GM12878 (cell line): ENCODE results near the gene PRDM7. TPM values are rescaled to one million over a fixed set of nuclear protein-coding genes. Genes with fewer than 3 reads are reported as not detected.

Source experiments
- ATAC-seq: fragments of 200-7000 bp; cut with Tn5 transposase; 3 replicates; pipeline ENCODE4 v1.9.1; 2020; ENCODE audit warnings: mild to moderate bottlenecking, moderate library complexity
- BruUV-seq: library from RNA; stranded (reverse); fragments of 400-500 nt; replicated peaks from 2 replicates; lab custom pipeline; 2021; lab: Mats Ljungman, UMichigan
- CTCF ChIA-PET: fragments of 300-600 bp; sonication (Branson Sonifier 250); formaldehyde crosslinking; extraction: SDS; loops from one replicate; lab custom pipeline; 2021; ENCODE audit warnings: inconsistent platforms; lab: Yijun Ruan, JAX
- POLR2A ChIA-PET: fragments of 350-600 bp; formaldehyde crosslinking; extraction: SDS; loops from one replicate; lab custom pipeline; 2021; ENCODE audit warnings: inconsistent platforms; lab: Charles Lee
- RAD21 ChIA-PET: fragments of 300-600 bp; sonication (Branson Sonifier 250); formaldehyde crosslinking; loops from one replicate; lab custom pipeline; 2023; ENCODE audit warnings: antibody characterized with exemption; ENCODE audit not compliant: unreplicated experiment; lab: Charles Lee
- SMC1A ChIA-PET: fragments of 300-600 bp; sonication (Branson Sonifier 250); formaldehyde crosslinking; loops from one replicate; lab custom pipeline; 2023; ENCODE audit not compliant: unreplicated experiment, uncharacterized antibody; lab: Charles Lee
- DNase-seq: peaks from one replicate; pipeline ENCODE4 v3.0.0-alpha.2; 2011; ENCODE audit warnings: low read depth, low spot score
- FAIRE-seq: peaks from 3 replicates; lab custom pipeline; 2011; peaks lifted over from hg19 to GRCh38; lab: Jason Lieb, UNC
- H2AFZ ChIP-seq: 2 replicates; pipeline ENCODE4 v1.6.0; 2011; ENCODE audit warnings: low read depth, low read length, control low read depth; ENCODE audit not compliant: control insufficient read depth
- H3K27ac ChIP-seq: 2 replicates; pipeline ENCODE4 v1.5.1; 2011; ENCODE audit warnings: control low read depth; ENCODE audit not compliant: control insufficient read depth, insufficient read depth
- H3K27me3 ChIP-seq, 2 experiments: replicated peaks in 1 of 2; 2 replicates each; pipeline versions ENCODE4 v1.6.0 to v1.6.1; 2011; ENCODE audit warnings: low read length in 1 of 2; ENCODE audit not compliant: control insufficient read depth in 2 of 2, insufficient read depth in 2 of 2
- H3K36me3 ChIP-seq, 2 experiments: 2 replicates each; pipeline ENCODE4 v1.5.1; 2011; ENCODE audit warnings: low read length in 1 of 2; ENCODE audit not compliant: control insufficient read depth in 2 of 2, insufficient read depth in 2 of 2
- H3K4me1 ChIP-seq: 2 replicates; pipeline ENCODE4 v1.6.1; 2011; ENCODE audit warnings: mild to moderate bottlenecking, low read length, moderate library complexity, mixed read lengths; ENCODE audit not compliant: control insufficient read depth, insufficient read depth
- H3K4me2 ChIP-seq: 2 replicates; pipeline ENCODE4 v1.6.0; 2011; ENCODE audit warnings: control low read depth; ENCODE audit not compliant: control insufficient read depth, insufficient read depth
- H3K4me3 ChIP-seq: fragments of 200-600 bp; sonication (generic); 2 replicates; pipeline ENCODE4 v1.5.1; 2016
- H3K79me2 ChIP-seq: 2 replicates; pipeline ENCODE4 v1.6.0; 2011; ENCODE audit warnings: low read length; ENCODE audit not compliant: control insufficient read depth, insufficient read depth
- H3K9ac ChIP-seq: 2 replicates; pipeline ENCODE4 v1.8.0; 2011; ENCODE audit warnings: low read length, control low read depth, mixed read lengths; ENCODE audit not compliant: control insufficient read depth, insufficient read depth
- H3K9me3 ChIP-seq: replicated peaks from 3 replicates; pipeline ENCODE4 v1.5.1; 2011; ENCODE audit warnings: mild to moderate bottlenecking, low read length; ENCODE audit not compliant: control insufficient read depth, insufficient read depth
- H4K20me1 ChIP-seq: 2 replicates; pipeline ENCODE4 v1.6.0; 2011; ENCODE audit not compliant: control insufficient read depth, insufficient read depth
- BACH1 ChIP-seq: fragments of 450-650 bp; IDR thresholded peaks from 2 replicates; pipeline ENCODE4 v1.6.1; 2017; ENCODE audit warnings: mild to moderate bottlenecking, borderline replicate concordance
- IRF4 ChIP-seq: IDR thresholded peaks from 2 replicates; pipeline ENCODE4 v1.6.1; 2011; ENCODE audit warnings: low read depth, low read length
- NFXL1 ChIP-seq: fragments of 450-650 bp; IDR thresholded peaks from 2 replicates; pipeline ENCODE4 v1.6.1; 2017; ENCODE audit warnings: antibody characterized with exemption, mild to moderate bottlenecking, borderline replicate concordance
- POLR2AphosphoS2 ChIP-seq: IDR thresholded peaks from 2 replicates; pipeline ENCODE4 v1.6.1; 2011; ENCODE audit warnings: low read depth, mild to moderate bottlenecking, low read length, improper control_type of control experiment, moderate library complexity
- SUPT20H ChIP-seq: IDR thresholded peaks from 2 replicates; pipeline ENCODE4 v1.6.1; 2011; ENCODE audit warnings: low read depth, mild to moderate bottlenecking, low read length, moderate library complexity, borderline replicate concordance; ENCODE audit not compliant: control insufficient read depth
- WGBS: methylation state at CpG from one replicate; pipeline ENCODE4 v1.1.6; 2016; ENCODE audit warnings: low lambda C conversion rate; ENCODE audit not compliant: insufficient replicate concordance, insufficient coverage; ENCODE audit errors: missing lambda C conversion rate; 5-methylcytosine and 5-hydroxymethylcytosine counted together
- in situ Hi-C: fragments of 300-500 bp; cut with MboI; formaldehyde crosslinking; loops from 9 replicates; pipeline ENCODE4 v1.14.3; 2018; ENCODE audit warnings: mixed read lengths
- intact Hi-C: fragments of 100-400 bp; cut with micrococcal nuclease; formaldehyde crosslinking; loops from one replicate; pipeline ENCODE4 v1.14.2; 2022; ENCODE audit not compliant: unreplicated experiment
- polyA plus RNA-seq, 11 experiments: library from polyadenylated mRNA; depleted of rRNA in 4 of 11; unstranded in 6 of 11; stranded (reverse) in 5 of 11; fragments of >200 nt; fragmentation: Nextera tagmentation in 4 of 11; fragmentation: Illumina TruSeq in 1 of 11; extraction: Ambion mirVana in 4 of 11; extraction: Trizol in 1 of 11; gene quantifications; 1 replicate in 1 of 11; 2 replicates in 10 of 11; pipeline versions ENCODE4 v1.2.1 to v1.2.3, GENCODE V29; 2011 to 2016; ENCODE audit warnings: inconsistent platforms in 2 of 11, missing spikeins in 2 of 11, low read depth in 1 of 11
- total RNA-seq, 4 experiments: library from RNA; depleted of rRNA in 3 of 4; stranded (reverse); fragments of >200 nt in 3 of 4; fragmentation: Illumina TruSeq in 1 of 4; extraction: Trizol in 1 of 4; gene quantifications; 2 replicates each; pipeline versions ENCODE4 v1.2.1 to v1.2.3, GENCODE V29; 2013 to 2021
- TF ChIP-seq, protein P1 (sequence below): fragments of 450-650 bp; IDR thresholded peaks from 2 replicates; pipeline ENCODE4 v1.6.1; 2016; ENCODE audit warnings: mild to moderate bottlenecking, moderate library complexity, borderline replicate concordance

The PRDM7 gene
- total and polyA plus RNA-seq, 10 of the 15 experiments (the other 5 are each of a cell fraction or from before 2014, with no cell fraction given) = not detected

DNA sequence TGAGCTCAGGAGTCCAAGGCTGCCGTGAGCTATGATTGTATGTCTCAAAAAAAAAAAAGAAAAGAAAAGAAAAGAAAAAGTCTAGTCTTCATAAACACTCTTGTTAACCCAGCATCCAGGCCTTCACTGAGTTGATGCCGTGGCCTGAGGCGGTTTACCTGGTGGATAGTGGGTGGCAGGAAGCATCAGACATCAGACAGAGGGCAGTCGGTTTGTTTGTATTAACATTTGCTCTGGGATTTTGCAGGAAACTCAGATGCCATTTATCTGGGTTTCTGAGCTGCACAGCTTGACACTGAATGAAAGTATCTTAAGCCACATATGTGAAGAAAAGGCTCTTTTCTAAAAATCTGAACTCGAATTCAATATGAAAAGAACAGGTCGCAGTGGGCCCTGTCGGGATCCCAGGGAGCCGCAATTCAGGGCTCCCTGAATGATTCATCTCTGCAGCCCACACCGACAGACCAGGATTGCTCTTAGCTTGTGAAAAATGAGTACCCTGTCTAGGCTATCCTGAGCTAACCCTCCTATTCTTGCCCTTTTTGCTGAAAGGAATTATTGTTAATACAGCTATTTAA lies 56.8 kb downstream of the PRDM7 start:
- ChIA-PET RAD21 (interaction anchor here (0.6 to 1.3 kb wide), 3 partner anchors 13 to 47 kb away, joined by 3 to 4 read pairs (median 3); no protein-coding TSS in a partner anchor), SMC1A (interaction anchor here (0.8 to 1.1 kb wide), 2 partner anchors 39 to 102 kb away, joined by 3 read pairs; no protein-coding TSS in a partner anchor), POLR2A (interaction anchor here (1.2 kb wide), 1 partner anchor 47 kb away, joined by 3 read pairs; no protein-coding TSS in a partner anchor), CTCF (interaction anchor here (0.6 to 1.8 kb wide), 11 partner anchors 9 to 314 kb away, joined by 3 to 6 read pairs (median 5); partner anchors contain the start of genes MC1R and TCF25)
- FAIRE-seq (no peak), ATAC-seq (no peak), DNase-seq (no peak)
- H2AFZ ChIP-seq = no peak overlapping the region
- no peaks in the 10 kb centered on the region for H3K79me2 ChIP-seq
- in situ Hi-C loops = no loop called here
- no peak overlapping the region for H3K4me3 ChIP-seq
- intact Hi-C loops = no loop called here
- no peaks in the 10 kb centered on the region for H3K4me1 ChIP-seq
- H3K27me3 ChIP-seq = peaks cover 5 to 7% of the 10 kb centered on the region in 2 experiments; a peak in 3 of 4 replicates
- TF ChIP-seq BACH1 = no peak
- no peak for TF ChIP-seq SUPT20H
- TF ChIP-seq, protein P1, sequence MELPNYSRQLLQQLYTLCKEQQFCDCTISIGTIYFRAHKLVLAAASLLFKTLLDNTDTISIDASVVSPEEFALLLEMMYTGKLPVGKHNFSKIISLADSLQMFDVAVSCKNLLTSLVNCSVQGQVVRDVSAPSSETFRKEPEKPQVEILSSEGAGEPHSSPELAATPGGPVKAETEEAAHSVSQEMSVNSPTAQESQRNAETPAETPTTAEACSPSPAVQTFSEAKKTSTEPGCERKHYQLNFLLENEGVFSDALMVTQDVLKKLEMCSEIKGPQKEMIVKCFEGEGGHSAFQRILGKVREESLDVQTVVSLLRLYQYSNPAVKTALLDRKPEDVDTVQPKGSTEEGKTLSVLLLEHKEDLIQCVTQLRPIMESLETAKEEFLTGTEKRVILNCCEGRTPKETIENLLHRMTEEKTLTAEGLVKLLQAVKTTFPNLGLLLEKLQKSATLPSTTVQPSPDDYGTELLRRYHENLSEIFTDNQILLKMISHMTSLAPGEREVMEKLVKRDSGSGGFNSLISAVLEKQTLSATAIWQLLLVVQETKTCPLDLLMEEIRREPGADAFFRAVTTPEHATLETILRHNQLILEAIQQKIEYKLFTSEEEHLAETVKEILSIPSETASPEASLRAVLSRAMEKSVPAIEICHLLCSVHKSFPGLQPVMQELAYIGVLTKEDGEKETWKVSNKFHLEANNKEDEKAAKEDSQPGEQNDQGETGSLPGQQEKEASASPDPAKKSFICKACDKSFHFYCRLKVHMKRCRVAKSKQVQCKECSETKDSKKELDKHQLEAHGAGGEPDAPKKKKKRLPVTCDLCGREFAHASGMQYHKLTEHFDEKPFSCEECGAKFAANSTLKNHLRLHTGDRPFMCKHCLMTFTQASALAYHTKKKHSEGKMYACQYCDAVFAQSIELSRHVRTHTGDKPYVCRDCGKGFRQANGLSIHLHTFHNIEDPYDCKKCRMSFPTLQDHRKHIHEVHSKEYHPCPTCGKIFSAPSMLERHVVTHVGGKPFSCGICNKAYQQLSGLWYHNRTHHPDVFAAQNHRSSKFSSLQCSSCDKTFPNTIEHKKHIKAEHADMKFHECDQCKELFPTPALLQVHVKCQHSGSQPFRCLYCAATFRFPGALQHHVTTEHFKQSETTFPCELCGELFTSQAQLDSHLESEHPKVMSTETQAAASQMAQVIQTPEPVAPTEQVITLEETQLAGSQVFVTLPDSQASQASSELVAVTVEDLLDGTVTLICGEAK = no peak
- TF ChIP-seq POLR2AphosphoS2 = no peak
- TF ChIP-seq IRF4 = no peak
- TF ChIP-seq NFXL1 = no peak
- BruUV-seq = no TSS peak
- no peak overlapping the region for H3K27ac ChIP-seq
- no peaks in the 10 kb centered on the region for H3K36me3 ChIP-seq
- no peak overlapping the region for H3K4me2 ChIP-seq
- H4K20me1 ChIP-seq = no peaks in the 10 kb centered on the region
- 70% methylated on average over 9 of the region's 9 CpGs for WGBS
- no peak overlapping the region for H3K9ac ChIP-seq
- no peaks in the 10 kb centered on the region for H3K9me3 ChIP-seq
